Sciatic nerve (tissue), 2 donors: ENCODE measurements around the gene C9orf78. TPM values are rescaled to one million over a fixed set of nuclear protein-coding genes. Genes with fewer than 3 reads are reported as not detected.

Source experiments
- ATAC-seq: fragments of 200-7000 bp; cut with Tn5 transposase; one replicate; pipeline ENCODE4 v1.9.1; 2020; ENCODE audit warnings: mild to moderate bottlenecking, moderate library complexity
- DNase-seq: peaks from one replicate; pipeline ENCODE4 v3.0.0-alpha.2; 2020; ENCODE audit warnings: low spot score
- intact Hi-C: fragments of 100-400 bp; cut with DNase I; formaldehyde crosslinking; loops from one replicate; pipeline ENCODE4 v1.14.2; 2022
- total RNA-seq: library from RNA; stranded (reverse); fragmentation: NEBNext Ultra II Directional; extraction: Animal tissue kit (Norgen Biotek cat#: 25700); gene quantifications from one replicate; pipeline ENCODE4 v1.2.1, GENCODE V29; 2021
- donor health status: DM: no; HTN: no; CAD: no.
- donor health status: DM: no; HTN: no; CAD: no.

Gene C9orf78
- total RNA-seq, 1 donor from 2014 or later = 38.6 TPM

GRCh38 chr9:129850821-129851550 is 15.9 kb upstream of the C9orf78 start:
- intact Hi-C loops = no loop called here
- ATAC-seq (no peak), DNase-seq (no peak)

- intact Hi-C loops = loop anchor here (5.0 kb wide), 1 partner anchor 1527 kb away; no protein-coding TSS in a partner anchor
- ATAC-seq = no peak
- DNase-seq = no peak
Measured at GRCh38 chr9:129849901-129850300, 14.8 kb upstream of the C9orf78 start.

- ATAC-seq = no peak
- no peak for DNase-seq
- intact Hi-C loops = loop anchor here (5.0 kb wide), 1 partner anchor 1528 kb away; no protein-coding TSS in a partner anchor
Measured at GRCh38 chr9:129848712-129849441, 13.8 kb upstream of the C9orf78 start.

GRCh38 chr9:129845373-129845772 is 10.3 kb upstream of the C9orf78 start:
- no peak for DNase-seq
- no peak for ATAC-seq
- intact Hi-C loops = loop anchor here (5.0 kb wide), 1 partner anchor 1532 kb away; no protein-coding TSS in a partner anchor

GRCh38 chr9:129841071-129841470 is 6.0 kb upstream of the C9orf78 start:
- intact Hi-C loops = no loop called here
- no peak for ATAC-seq

GRCh38 chr9:129840034-129840433 is 5.0 kb upstream of the C9orf78 start:
- intact Hi-C loops = no loop called here
- ATAC-seq = no peak
- no peak for DNase-seq

More at GRCh38 chr9:129841071-129841470, 6.0 kb upstream of the C9orf78 start:
- no peak for DNase-seq

DNA sequence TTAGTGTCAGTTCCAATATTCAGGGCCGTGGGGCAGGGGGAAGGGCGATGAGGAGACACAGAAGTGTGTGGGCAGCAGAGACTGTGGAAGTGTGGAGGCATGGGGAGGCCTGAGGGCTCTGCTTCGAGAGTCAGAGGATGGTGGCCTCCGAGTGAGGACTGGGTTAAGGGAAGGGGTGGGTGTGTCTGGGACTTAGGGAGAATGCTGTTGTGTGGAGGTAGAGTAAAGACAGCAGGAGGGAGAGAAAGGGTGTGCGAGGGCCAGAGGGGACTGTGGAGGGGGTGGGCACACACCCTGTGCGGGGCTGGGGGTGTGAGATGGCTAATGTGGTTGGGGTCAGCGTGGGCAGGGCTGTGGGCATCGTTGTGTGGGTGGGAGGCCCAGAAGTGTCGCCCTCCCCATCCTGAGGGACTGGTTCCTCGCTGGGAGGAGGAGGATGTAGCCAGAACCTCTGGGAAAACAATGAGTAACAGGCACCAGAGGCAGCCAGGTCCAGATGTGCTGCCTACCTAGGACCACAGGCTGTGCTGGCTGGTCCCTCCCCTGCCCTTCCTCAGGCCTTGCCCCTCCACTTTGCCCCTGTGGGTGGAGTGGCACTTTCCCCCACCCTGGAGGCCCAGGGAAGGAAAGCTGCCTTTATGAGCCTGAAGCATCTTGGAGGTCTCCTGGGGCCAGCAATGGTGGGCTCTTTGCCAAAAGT is 4.4 kb upstream of the C9orf78 start:
- no peak for ATAC-seq
- no peak for DNase-seq
- intact Hi-C loops = no loop called here

DNA sequence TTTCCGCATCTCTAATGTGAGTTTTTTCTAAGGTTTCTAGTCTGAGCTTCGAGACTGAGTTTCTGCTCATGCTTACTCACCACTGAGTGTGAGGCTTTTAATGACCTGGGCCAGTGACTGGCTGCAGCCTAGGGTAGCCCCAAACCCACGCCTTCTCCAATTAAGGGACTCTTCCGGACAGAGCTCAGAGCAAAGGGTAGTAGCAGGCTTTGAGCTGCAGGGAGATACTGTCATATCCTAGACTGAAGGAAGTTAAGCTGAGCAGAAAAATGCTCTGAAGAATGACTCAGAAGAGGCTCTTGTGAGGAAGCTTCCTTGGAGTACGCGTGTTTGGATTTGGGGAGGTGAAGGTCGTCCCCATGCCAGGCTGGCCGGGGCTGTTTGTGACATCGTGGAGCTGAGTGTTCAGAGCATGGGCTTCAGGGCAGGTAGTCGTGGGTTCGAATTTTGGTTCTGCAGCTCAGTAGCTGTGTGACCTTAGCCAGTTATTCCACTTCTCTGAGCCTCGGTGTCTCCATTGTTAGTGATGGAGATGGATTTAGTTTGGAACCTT is 3.7 kb upstream of the C9orf78 start:
- intact Hi-C loops = no loop called here
- DNase-seq (no peak), ATAC-seq (no peak)

- no peak for DNase-seq
- ATAC-seq = no peak
- intact Hi-C loops = no loop called here
Measured at GRCh38 chr9:129836311-129837007, 1.4 kb upstream of the C9orf78 start.

GRCh38 chr9:129835860-129836223 is 767 bp upstream of the C9orf78 start:
- intact Hi-C loops = no loop called here
- DNase-seq = no peak
- no peak for ATAC-seq

- DNase-seq = no peak
- ATAC-seq = peak; percentile 16
- intact Hi-C loops = no loop called here
Measured at GRCh38 chr9:129834489-129835127, 467 bp downstream of the C9orf78 start.

DNA sequence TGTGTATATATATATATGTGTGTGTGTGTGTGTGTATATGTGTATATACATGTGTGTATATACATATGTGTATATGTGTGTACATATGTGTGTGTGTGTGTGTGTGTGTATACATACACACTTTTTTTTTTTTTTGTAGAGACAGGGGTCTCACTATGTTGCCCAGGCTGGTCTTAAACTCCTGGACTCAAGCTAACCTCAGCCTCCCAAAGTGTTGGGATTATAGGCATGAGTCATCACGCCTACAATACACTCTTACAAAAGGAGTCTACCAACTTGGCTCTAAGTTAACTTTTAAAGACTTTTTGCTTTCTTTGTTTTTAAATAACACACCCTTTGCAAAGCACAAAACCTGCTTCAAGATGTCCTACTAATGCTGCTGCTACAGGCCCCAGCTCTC is 2.1 kb downstream of the C9orf78 start:
- intact Hi-C loops = no loop called here
- ATAC-seq (no peak), DNase-seq (no peak)

- intact Hi-C loops = no loop called here
- ATAC-seq (no peak), DNase-seq (no peak)
Measured at GRCh38 chr9:129828969-129829368, 6.1 kb downstream of the C9orf78 start.

DNA sequence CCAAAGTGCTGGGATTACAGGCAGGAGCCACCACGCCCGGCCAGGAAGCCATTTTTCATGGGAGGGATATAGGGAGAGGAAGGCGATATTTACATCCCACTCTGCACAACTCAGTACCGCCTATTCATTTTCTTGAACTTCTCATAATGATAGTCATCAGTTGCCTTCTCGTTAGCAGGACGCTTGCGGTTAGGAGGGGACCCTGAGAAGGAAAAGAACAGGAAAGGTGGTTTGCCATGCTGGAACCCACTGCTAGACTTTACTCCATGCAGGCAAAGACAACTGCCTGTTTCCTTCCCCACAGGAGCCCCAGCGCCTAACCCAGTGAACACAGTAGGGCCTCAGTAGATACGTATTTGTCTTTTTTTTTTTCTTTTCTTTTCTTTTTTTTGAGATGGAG is 7.0 kb downstream of the C9orf78 start:
- no peak for DNase-seq
- intact Hi-C loops = no loop called here
- no peak for ATAC-seq

DNA sequence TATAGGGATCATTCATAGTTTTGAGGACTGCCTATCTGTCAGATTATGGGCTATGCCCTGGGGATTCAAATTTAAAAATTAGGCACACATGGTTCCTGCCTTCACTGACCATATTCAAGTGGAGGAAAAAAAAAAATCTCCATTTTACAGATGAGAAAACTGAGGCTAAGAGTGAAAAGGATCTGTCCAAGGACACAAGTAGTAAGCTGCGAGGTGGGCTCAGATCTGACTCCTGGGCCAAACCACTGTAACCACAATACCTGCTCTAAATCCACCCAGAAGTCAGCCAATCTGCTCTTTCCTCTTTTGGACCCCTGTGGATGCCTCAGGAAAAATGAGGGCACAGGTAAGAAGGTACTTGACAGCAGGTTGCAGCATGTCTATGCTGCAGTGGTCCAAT is 8.3 kb downstream of the C9orf78 start:
- intact Hi-C loops = no loop called here
- DNase-seq (no peak), ATAC-seq (no peak)

DNA sequence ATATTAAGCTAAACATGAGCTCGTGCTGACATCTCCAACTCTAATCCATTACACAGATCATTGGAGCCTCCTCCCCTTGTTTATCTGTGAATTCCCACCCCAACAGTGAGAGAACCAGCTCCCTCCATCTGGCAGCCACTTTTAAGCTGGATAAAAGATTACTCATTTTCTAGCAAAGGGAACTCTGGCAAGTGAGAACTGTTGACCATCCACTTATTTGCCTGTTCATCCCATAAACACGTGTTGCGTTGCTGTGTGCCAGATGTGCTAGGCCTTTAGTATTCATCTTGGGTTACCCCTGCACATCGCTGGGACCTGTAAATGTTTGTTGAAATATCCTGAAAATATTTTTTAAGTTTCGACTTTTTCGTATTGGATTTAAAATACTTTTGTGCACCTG is 8.7 kb downstream of the C9orf78 start:
- DNase-seq (no peak), ATAC-seq (no peak)
- intact Hi-C loops = no loop called here

GRCh38 chr9:129823935-129824601 is 11.0 kb downstream of the C9orf78 start, which contains the start of gene TOR1A:
TSS of gene TOR1A (minus strand) at chr9:129824136. CDS start at chr9:129824085, 51 bp downstream.
- DNase-seq (peak; percentile 96), ATAC-seq (peak; percentile 98)
- intact Hi-C loops = no loop called here

- ATAC-seq = peak; percentile 37
- intact Hi-C loops = no loop called here
Measured at GRCh38 chr9:129823542-129823934, 11.5 kb downstream of the C9orf78 start.

More at GRCh38 chr9:129823542-129823934, 11.5 kb downstream of the C9orf78 start:
- DNase-seq = no peak
